Measurements from ENCODE around the gene TSPAN18. TPM values are rescaled to one million over a fixed set of nuclear protein-coding genes. Genes with fewer than 3 reads are reported as not detected.

Gene TSPAN18
- total RNA-seq, 2 experiments from 2014 or later = 7.3 to 8.4 TPM

DNA sequence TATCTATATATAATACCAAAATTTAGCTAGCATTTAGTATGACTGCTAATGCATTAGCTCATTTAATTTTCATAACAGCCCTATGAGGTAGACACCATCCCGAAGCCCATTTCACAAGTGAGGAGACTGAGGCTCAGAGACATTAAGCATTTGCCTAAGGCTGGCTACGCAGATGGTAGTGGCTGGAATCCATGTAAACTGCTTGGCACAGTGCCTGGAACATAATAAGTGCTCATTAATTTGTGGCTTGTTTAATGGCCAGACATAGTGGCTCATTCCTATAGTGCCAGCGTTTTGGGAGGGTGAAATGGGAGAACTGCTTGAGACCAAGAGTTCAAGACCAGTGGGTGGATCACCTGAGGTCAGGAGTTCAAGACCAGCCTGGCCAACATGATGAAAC is 241.7 kb downstream of the TSPAN18 start:
- Mint-ChIP-seq H3K27ac (no peak overlapping the region), H3K4me3 (no peak overlapping the region), H3K27me3 (ENCODE audit: low read depth) (no peaks in the 10 kb centered on the region), H3K9me3 (no peaks in the 10 kb centered on the region), H3K4me1 (ENCODE audit: low read depth) (no peaks in the 10 kb centered on the region), H3K36me3 (ENCODE audit: low read depth) (no peaks in the 10 kb centered on the region)
- no peak for DNase-seq
- intact Hi-C loops (cut with micrococcal nuclease) = no loop called here
- CTCF ChIA-PET = no interaction called here

- no peaks in the 10 kb centered on the region for H3K27me3 Mint-ChIP-seq (ENCODE audit: low read depth)
- H3K27ac Mint-ChIP-seq = no peak overlapping the region
- H3K9me3 Mint-ChIP-seq = no peaks in the 10 kb centered on the region
- CTCF ChIA-PET = interaction anchor here (0.9 kb wide), 1 partner anchor 24 kb away, joined by 3 read pairs; no protein-coding TSS in a partner anchor
- intact Hi-C loops (cut with micrococcal nuclease) = no loop called here
- no peaks in the 10 kb centered on the region for H3K36me3 Mint-ChIP-seq (ENCODE audit: low read depth)
- DNase-seq = no peak
- no peak overlapping the region for H3K4me3 Mint-ChIP-seq
- no peaks in the 10 kb centered on the region for H3K4me1 Mint-ChIP-seq (ENCODE audit: low read depth)
Measured at GRCh38 chr11:44969651-44970252, 243.0 kb downstream of the TSPAN18 start.

GRCh38 chr11:44970293-44970692 is 243.5 kb downstream of the TSPAN18 start:
- no peak overlapping the region for H3K27ac Mint-ChIP-seq
- no peaks in the 10 kb centered on the region for H3K27me3 Mint-ChIP-seq (ENCODE audit: low read depth)
- intact Hi-C loops (cut with micrococcal nuclease) = no loop called here
- CTCF ChIA-PET = no interaction called here
- no peaks in the 10 kb centered on the region for H3K36me3 Mint-ChIP-seq (ENCODE audit: low read depth)
- no peaks in the 10 kb centered on the region for H3K4me1 Mint-ChIP-seq (ENCODE audit: low read depth)
- no peak for DNase-seq
- no peak overlapping the region for H3K4me3 Mint-ChIP-seq
- H3K9me3 Mint-ChIP-seq = no peaks in the 10 kb centered on the region

GRCh38 chr11:44971185-44971584 is 244.4 kb downstream of the TSPAN18 start:
- Mint-ChIP-seq H3K4me1 (ENCODE audit: low read depth) (no peaks in the 10 kb centered on the region), H3K36me3 (ENCODE audit: low read depth) (no peaks in the 10 kb centered on the region), H3K4me3 (no peak overlapping the region), H3K27ac (no peak overlapping the region), H3K27me3 (ENCODE audit: low read depth) (no peaks in the 10 kb centered on the region), H3K9me3 (no peaks in the 10 kb centered on the region)
- DNase-seq = no peak
- CTCF ChIA-PET = no interaction called here
- intact Hi-C loops (cut with micrococcal nuclease) = no loop called here

GRCh38 chr11:44972746-44973435 is 246.1 kb downstream of the TSPAN18 start:
- intact Hi-C loops (cut with micrococcal nuclease) = no loop called here
- Mint-ChIP-seq H3K4me3 (no peak overlapping the region), H3K36me3 (ENCODE audit: low read depth) (no peaks in the 10 kb centered on the region), H3K4me1 (ENCODE audit: low read depth) (no peaks in the 10 kb centered on the region), H3K9me3 (no peaks in the 10 kb centered on the region), H3K27ac (no peak overlapping the region), H3K27me3 (ENCODE audit: low read depth) (no peaks in the 10 kb centered on the region)
- CTCF ChIA-PET = no interaction called here
- no peak for DNase-seq

GRCh38 chr11:44973632-44974401 is 247.1 kb downstream of the TSPAN18 start:
- DNase-seq = no peak
- no peaks in the 10 kb centered on the region for H3K4me1 Mint-ChIP-seq (ENCODE audit: low read depth)
- CTCF ChIA-PET = no interaction called here
- intact Hi-C loops (cut with micrococcal nuclease) = no loop called here
- no peak overlapping the region for H3K4me3 Mint-ChIP-seq
- H3K27me3 Mint-ChIP-seq (ENCODE audit: low read depth) = no peaks in the 10 kb centered on the region
- H3K36me3 Mint-ChIP-seq (ENCODE audit: low read depth) = no peaks in the 10 kb centered on the region
- no peak overlapping the region for H3K27ac Mint-ChIP-seq
- no peaks in the 10 kb centered on the region for H3K9me3 Mint-ChIP-seq

DNA sequence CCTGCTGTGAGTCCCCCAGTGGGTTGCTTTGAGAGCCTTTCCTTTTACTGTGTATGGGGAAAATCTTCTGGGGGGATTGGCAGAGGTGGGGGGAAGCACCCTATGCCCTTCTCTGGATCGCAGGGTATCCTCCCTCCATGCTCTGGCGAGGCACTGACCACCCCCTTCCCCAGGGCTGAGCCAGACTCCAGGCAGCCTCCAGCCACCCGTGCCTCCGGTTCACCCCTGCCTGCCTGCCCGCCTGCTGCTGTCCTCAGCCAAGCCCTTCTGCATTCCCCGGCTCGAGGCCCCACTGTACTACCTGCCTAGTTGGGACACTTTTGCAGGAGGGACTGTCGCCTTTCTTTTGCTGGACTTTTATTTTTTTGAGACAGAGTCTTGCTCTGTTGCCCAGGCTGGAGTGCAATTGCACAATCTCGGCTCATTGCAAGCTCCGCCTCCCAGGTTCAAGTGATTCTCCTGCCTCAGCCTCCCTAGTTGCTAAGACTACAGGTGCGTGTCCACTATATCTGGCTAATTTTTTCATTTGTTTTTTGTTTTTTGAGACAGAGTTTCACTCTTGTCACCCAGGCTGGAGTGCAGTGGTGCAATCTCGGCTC is 247.7 kb downstream of the TSPAN18 start:
- H3K36me3 Mint-ChIP-seq (ENCODE audit: low read depth) = no peaks in the 10 kb centered on the region
- no peak for DNase-seq
- no peaks in the 10 kb centered on the region for H3K9me3 Mint-ChIP-seq
- no peak overlapping the region for H3K27ac Mint-ChIP-seq
- CTCF ChIA-PET = interaction anchor here (0.6 kb wide), 1 partner anchor 39 kb away, joined by 3 read pairs; no protein-coding TSS in a partner anchor
- intact Hi-C loops (cut with micrococcal nuclease) = no loop called here
- peaks cover 6% of the 10 kb centered on the region for H3K4me1 Mint-ChIP-seq (ENCODE audit: low read depth)
- H3K4me3 Mint-ChIP-seq = no peak overlapping the region
- H3K27me3 Mint-ChIP-seq (ENCODE audit: low read depth) = no peaks in the 10 kb centered on the region

GRCh38 chr11:44976576-44976975 is 249.8 kb downstream of the TSPAN18 start:
- Mint-ChIP-seq H3K4me3 (no peak overlapping the region), H3K9me3 (no peaks in the 10 kb centered on the region), H3K4me1 (ENCODE audit: low read depth) (peaks cover 9% of the 10 kb centered on the region), H3K27me3 (ENCODE audit: low read depth) (no peaks in the 10 kb centered on the region), H3K36me3 (ENCODE audit: low read depth) (no peaks in the 10 kb centered on the region), H3K27ac (no peak overlapping the region)
- CTCF ChIA-PET = interaction anchor here (0.6 to 5.1 kb wide), 3 partner anchors 16 to 248 kb away, joined by 3 to 29 read pairs (median 3); no protein-coding TSS in a partner anchor
- no peak for DNase-seq
- intact Hi-C loops (cut with micrococcal nuclease) = loop anchor here (5.0 kb wide), 1 partner anchor 39 kb away; no protein-coding TSS in a partner anchor

- intact Hi-C loops (cut with micrococcal nuclease) = loop anchor here (5.0 kb wide), 1 partner anchor 40 kb away; no protein-coding TSS in a partner anchor
- CTCF ChIA-PET = interaction anchor here (5.1 kb wide), 1 partner anchor 126 kb away, joined by 29 read pairs; no protein-coding TSS in a partner anchor
- Mint-ChIP-seq H3K4me1 (ENCODE audit: low read depth) (peaks cover 9% of the 10 kb centered on the region), H3K4me3 (no peak overlapping the region), H3K36me3 (ENCODE audit: low read depth) (no peaks in the 10 kb centered on the region), H3K9me3 (no peaks in the 10 kb centered on the region), H3K27ac (no peak overlapping the region), H3K27me3 (ENCODE audit: low read depth) (no peaks in the 10 kb centered on the region)
- DNase-seq = peak; percentile 26
Measured at GRCh38 chr11:44977493-44977984, 250.8 kb downstream of the TSPAN18 start.

DNA sequence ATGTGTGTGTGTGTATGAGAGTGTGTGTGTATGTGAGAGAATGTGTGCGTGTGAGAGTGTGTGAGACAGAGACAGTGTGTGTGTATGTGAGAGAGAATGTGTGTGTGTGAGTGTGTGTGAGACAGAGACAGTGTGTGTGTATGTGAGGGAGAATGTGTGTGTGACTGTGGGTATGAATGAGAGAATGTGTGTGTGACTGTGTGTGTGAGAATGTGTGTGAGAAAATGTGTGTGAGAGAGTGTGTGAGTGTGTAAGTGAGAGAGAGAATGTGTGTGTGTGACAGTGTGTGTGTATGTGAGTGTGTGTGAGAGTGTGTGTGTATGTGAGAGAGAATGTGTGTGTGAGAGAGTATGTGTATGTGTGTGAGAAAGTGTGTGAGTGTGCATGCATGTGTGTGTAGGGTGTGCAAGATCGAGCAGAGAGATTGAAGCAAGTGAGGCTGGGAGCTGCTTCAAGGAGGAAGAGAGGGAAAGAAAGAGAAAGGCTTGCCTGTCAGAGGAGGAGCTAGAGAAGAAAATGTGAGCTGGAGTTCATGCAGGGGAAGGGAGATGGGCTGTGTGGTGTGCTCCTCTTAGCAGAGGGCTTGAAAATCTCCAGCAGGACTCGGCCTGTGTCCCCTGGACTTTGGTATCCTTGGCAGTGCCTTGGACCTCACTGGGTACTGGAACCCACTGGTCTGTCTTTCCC is 251.7 kb downstream of the TSPAN18 start:
- intact Hi-C loops (cut with micrococcal nuclease) = loop anchor here (5.0 kb wide), 1 partner anchor 41 kb away; no protein-coding TSS in a partner anchor
- H3K27ac Mint-ChIP-seq = no peak overlapping the region

GRCh38 chr11:44978961-44979331 is 252.2 kb downstream of the TSPAN18 start:
- Mint-ChIP-seq H3K4me1 (ENCODE audit: low read depth) (peaks cover 9% of the 10 kb centered on the region), H3K27me3 (ENCODE audit: low read depth) (no peaks in the 10 kb centered on the region), H3K27ac (no peak overlapping the region), H3K4me3 (no peak overlapping the region), H3K36me3 (ENCODE audit: low read depth) (no peaks in the 10 kb centered on the region), H3K9me3 (no peaks in the 10 kb centered on the region)
- DNase-seq = no peak
- CTCF ChIA-PET = interaction anchor here (0.7 to 5.1 kb wide), 3 partner anchors 43 to 125 kb away, joined by 3 to 29 read pairs (median 10); no protein-coding TSS in a partner anchor
- intact Hi-C loops (cut with micrococcal nuclease) = loop anchor here (5.0 kb wide), 1 partner anchor 42 kb away; no protein-coding TSS in a partner anchor

More for the DNA sequence above, 251.7 kb downstream of the TSPAN18 start:
- H3K27me3 Mint-ChIP-seq (ENCODE audit: low read depth) = no peaks in the 10 kb centered on the region
- no peaks in the 10 kb centered on the region for H3K36me3 Mint-ChIP-seq (ENCODE audit: low read depth)
- CTCF ChIA-PET = interaction anchor here (0.7 to 5.1 kb wide), 2 partner anchors 122 to 125 kb away, joined by 3 to 29 read pairs; no protein-coding TSS in a partner anchor
- peaks cover 9% of the 10 kb centered on the region for H3K4me1 Mint-ChIP-seq (ENCODE audit: low read depth)
- H3K4me3 Mint-ChIP-seq = no peak overlapping the region
- no peak for DNase-seq
- H3K9me3 Mint-ChIP-seq = no peaks in the 10 kb centered on the region

All from activated naive CD4-positive, alpha-beta T cell treated with anti-CD3 and anti-CD28 coated beads for 36 hours (primary cell).